PC-9 (cell line): ENCODE results near the gene BSCL2.

Experiments used
- EZH2 ChIP-seq: fragments of 200-600 bp; sonication (generic); IDR thresholded peaks from 2 replicates; pipeline ENCODE4 v1.8.0; 2017; ENCODE audit warnings: antibody characterized with exemption, low read depth
- TF ChIP-seq, protein P1 (sequence below): fragments of 200-600 bp; sonication (generic); conservative IDR thresholded peaks from 2 replicates; pipeline ENCODE4 v1.6.1; 2017; ENCODE audit warnings: mixed run types, antibody characterized with exemption, mild to moderate bottlenecking, moderate library complexity

GRCh38 chr11:62669420-62670161 lies 37.6 kb downstream of the BSCL2 start:
- TF ChIP-seq, protein P1, sequence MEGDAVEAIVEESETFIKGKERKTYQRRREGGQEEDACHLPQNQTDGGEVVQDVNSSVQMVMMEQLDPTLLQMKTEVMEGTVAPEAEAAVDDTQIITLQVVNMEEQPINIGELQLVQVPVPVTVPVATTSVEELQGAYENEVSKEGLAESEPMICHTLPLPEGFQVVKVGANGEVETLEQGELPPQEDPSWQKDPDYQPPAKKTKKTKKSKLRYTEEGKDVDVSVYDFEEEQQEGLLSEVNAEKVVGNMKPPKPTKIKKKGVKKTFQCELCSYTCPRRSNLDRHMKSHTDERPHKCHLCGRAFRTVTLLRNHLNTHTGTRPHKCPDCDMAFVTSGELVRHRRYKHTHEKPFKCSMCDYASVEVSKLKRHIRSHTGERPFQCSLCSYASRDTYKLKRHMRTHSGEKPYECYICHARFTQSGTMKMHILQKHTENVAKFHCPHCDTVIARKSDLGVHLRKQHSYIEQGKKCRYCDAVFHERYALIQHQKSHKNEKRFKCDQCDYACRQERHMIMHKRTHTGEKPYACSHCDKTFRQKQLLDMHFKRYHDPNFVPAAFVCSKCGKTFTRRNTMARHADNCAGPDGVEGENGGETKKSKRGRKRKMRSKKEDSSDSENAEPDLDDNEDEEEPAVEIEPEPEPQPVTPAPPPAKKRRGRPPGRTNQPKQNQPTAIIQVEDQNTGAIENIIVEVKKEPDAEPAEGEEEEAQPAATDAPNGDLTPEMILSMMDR = no peak
- no peak for TF ChIP-seq EZH2
